Measurements from ENCODE around the gene ATP9B.
A peak's percentile ranks its signal among the peaks of the same experiment; 100 is the strongest.

The ATP9B gene

DNA sequence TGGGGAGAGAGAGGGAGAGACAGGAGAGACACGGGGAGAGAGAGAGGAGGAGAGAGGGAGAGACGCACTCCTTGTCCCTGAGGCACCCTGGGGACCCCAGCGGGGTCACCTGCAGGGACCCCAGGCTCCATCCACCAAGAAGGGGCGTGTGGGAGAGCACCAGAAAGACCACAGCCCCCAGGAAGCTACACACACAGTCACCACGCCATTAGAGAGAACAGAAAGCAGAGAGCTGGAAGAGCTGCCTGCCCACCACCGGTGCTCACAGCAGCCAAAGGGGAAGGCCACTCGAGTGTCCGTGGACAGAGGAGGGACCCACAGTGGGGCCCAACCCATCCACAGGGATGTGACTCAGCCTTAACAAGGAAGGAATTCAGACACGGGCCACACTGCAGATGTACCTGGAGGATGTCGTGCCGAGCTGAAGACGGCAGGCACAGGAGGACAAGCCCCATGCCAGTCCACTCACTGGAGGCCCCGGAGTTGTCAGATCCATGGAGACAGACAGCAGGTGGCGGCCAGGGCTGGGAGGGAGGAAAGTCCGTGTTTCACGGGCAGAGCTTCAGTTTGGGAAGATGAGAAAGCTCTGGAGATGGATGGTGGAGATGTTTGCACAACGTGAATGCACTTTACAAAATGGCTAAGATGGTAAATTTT is 315.1 kb downstream of the ATP9B start:
- TF ChIP-seq, protein P1, sequence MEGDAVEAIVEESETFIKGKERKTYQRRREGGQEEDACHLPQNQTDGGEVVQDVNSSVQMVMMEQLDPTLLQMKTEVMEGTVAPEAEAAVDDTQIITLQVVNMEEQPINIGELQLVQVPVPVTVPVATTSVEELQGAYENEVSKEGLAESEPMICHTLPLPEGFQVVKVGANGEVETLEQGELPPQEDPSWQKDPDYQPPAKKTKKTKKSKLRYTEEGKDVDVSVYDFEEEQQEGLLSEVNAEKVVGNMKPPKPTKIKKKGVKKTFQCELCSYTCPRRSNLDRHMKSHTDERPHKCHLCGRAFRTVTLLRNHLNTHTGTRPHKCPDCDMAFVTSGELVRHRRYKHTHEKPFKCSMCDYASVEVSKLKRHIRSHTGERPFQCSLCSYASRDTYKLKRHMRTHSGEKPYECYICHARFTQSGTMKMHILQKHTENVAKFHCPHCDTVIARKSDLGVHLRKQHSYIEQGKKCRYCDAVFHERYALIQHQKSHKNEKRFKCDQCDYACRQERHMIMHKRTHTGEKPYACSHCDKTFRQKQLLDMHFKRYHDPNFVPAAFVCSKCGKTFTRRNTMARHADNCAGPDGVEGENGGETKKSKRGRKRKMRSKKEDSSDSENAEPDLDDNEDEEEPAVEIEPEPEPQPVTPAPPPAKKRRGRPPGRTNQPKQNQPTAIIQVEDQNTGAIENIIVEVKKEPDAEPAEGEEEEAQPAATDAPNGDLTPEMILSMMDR (IDR thresholded peaks at IDR 0.05; ENCODE audit: extremely low read depth, insufficient read depth, missing control alignments), result no peak
- in situ Hi-C loops (cut with MboI; ENCODE audit: low pct_unique_long_range_greater_than_20kb, low sequenced_read_pairs, unreplicated experiment), result no loop called here
- no peak for DNase-seq (ENCODE audit: low spot score)

DNA sequence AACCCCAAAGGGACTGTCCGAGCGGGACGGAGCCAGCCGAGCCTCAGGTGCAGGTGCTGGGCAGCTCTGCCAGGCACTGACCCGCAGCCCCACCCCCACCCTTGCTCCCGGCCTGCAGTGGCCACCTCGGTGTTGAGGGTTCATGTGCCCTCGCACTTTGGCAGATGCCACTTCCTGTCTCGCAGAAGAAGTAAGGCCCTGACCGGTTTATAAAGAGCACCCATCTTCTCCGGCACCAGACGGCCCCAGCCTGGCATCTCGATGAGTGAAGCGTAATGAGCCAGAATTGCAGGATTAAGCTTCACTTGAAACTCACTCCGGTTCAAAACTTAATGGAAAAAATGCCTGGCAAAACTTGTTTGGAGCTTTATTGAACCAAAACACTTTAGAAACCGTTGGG is 315.6 kb downstream of the ATP9B start:
- in situ Hi-C loops (cut with MboI; ENCODE audit: low pct_unique_long_range_greater_than_20kb, low sequenced_read_pairs, unreplicated experiment), result no loop called here
- no peak for DNase-seq (ENCODE audit: low spot score)
- TF ChIP-seq, protein P1 (IDR thresholded peaks at IDR 0.05; ENCODE audit: extremely low read depth, insufficient read depth, missing control alignments), result no peak

- TF ChIP-seq, protein P1 (IDR thresholded peaks at IDR 0.05; ENCODE audit: extremely low read depth, insufficient read depth, missing control alignments), result no peak
- in situ Hi-C loops (cut with MboI; ENCODE audit: low pct_unique_long_range_greater_than_20kb, low sequenced_read_pairs, unreplicated experiment), result no loop called here
- no peak for DNase-seq (ENCODE audit: low spot score)
These were observed 316.1 kb downstream of the ATP9B start for GRCh38 chr18:79385326-79385707.

DNA sequence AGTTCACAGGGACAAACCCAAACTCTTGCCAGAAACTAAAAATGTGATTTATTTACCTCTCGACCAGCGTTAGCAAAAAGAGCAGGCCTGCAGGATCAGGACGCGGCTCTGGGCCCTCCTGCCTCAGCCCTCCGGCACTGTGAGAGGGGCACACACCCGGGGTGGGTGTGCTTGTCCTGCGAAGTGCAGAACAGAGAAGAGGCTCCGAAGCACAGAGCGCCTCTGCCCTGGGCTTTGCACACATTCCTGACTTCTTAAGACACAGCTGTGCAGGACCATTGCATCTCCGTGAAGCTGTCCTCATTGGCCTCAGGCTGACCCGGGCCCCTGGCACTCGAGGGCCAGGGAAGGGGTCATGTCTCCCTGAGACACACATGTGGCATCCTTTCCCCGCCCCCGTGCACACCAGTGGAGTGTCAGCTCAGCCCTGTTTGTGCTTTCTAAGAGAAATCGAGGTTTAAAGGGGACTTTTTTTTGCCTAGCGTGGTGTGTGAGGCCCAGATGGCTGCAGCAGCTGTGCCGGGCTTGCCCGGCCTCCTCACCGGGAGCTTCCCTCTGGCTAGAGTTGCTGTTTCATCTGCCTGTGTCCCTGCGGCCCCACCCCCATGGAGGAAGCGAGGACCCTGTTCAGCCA is 316.6 kb downstream of the ATP9B start:
- in situ Hi-C loops (cut with MboI; ENCODE audit: low pct_unique_long_range_greater_than_20kb, low sequenced_read_pairs, unreplicated experiment), result no loop called here
- DNase-seq (ENCODE audit: low spot score), result peak; percentile 43
- TF ChIP-seq, protein P1 (IDR thresholded peaks at IDR 0.05; ENCODE audit: extremely low read depth, insufficient read depth, missing control alignments), result no peak

DNA sequence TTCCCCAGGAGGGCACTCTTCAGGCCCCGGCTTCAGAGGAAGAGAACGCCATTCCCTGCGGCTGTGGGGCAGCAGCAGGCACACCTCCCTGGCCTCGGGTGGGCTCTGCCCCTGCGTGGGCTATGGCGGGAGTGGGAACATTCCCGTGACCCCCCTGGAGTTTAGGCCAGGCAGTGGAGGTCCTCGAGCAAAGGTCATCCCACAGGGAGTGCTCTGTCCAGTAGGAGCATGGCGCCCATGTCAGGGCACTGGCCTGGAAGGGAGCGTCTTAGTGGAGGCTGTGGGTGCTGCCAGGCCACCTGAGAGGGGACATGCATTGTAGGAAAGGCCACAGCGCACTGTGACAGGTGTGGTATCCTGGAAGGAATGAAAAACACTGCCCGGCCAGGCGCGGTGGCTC is 317.4 kb downstream of the ATP9B start:
- no peak for DNase-seq (ENCODE audit: low spot score)
- in situ Hi-C loops (cut with MboI; ENCODE audit: low pct_unique_long_range_greater_than_20kb, low sequenced_read_pairs, unreplicated experiment), result no loop called here
- TF ChIP-seq, protein P1 (IDR thresholded peaks at IDR 0.05; ENCODE audit: extremely low read depth, insufficient read depth, missing control alignments), result no peak

DNA sequence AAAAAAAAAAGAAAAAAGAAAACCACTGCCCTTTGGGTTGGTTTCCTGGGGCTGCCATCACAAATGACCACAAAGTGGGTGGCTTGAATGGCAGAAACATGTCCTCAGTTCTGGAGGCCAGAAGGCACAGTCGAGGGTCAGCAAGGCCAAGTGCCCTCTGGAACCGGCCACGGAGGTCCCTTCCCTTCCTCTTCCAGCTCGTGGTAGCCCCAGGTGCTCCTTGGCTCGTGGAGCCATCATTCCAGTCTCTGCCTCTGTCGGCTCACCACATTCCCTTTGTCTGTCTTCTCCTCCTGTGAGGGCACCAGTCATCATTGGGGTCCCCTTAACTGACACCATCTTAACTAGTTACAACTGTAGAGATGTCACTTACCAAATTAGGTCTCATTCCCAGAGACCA is 318.0 kb downstream of the ATP9B start:
- in situ Hi-C loops (cut with MboI; ENCODE audit: low pct_unique_long_range_greater_than_20kb, low sequenced_read_pairs, unreplicated experiment), result no loop called here
- TF ChIP-seq, protein P1 (IDR thresholded peaks at IDR 0.05; ENCODE audit: extremely low read depth, insufficient read depth, missing control alignments), result no peak
- DNase-seq (ENCODE audit: low spot score), result no peak

Data from GM13977 (cell line).